Measurements from ENCODE around the gene ARHGEF18. TPM values are rescaled to one million over a fixed set of nuclear protein-coding genes. Genes with fewer than 3 reads are reported as not detected.
A peak's percentile ranks its signal among the peaks of the same experiment; 100 is the strongest.
"Not testable (repeated sequence)": the region's sequence is repeated elsewhere in the genome, so short reads cannot be mapped to it uniquely, and the experiment has no call there.

ARHGEF18 gene
- total RNA-seq, 2 donors from 2014 or later: 89.9 to 144 TPM

DNA sequence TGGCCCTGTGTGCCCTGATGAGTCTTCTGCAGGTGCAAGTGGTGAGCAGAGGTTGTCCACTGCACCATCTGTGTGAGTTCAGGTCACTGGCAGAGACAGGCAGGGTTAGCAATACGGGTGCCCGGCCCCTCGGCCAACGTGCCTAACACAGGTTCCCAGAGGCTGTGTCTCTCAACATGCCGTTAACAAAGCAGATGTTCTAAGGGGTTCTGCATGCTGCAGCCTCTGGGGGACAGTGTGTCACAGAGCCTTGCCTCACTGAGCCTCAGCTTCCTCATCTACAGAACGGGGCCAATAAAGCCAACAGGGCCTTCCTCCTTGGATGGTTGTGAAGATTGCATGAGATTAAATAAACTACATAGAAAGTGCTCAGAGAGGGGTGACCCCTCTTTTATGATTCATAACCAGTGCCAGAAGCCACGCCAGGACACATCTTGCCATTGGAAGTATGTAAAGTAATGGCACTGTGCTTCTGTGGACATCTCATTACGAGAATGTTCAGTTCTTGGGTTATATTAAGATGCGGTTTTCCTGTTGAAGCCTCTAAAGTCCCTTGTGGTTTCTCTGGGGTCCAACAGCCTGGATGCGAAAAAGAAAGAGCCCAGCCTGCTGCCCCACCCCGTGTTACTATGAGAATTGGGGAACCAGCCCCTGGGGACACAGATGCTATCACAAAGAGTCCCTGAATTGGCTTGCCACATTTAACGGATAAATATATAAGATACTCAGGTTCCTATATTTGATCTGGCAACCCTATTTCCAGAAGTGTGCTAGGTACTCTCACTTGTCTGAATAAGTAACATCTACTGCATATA lies 11.2 kb upstream of the ARHGEF18 start:
- TF ChIP-seq, protein P1, sequence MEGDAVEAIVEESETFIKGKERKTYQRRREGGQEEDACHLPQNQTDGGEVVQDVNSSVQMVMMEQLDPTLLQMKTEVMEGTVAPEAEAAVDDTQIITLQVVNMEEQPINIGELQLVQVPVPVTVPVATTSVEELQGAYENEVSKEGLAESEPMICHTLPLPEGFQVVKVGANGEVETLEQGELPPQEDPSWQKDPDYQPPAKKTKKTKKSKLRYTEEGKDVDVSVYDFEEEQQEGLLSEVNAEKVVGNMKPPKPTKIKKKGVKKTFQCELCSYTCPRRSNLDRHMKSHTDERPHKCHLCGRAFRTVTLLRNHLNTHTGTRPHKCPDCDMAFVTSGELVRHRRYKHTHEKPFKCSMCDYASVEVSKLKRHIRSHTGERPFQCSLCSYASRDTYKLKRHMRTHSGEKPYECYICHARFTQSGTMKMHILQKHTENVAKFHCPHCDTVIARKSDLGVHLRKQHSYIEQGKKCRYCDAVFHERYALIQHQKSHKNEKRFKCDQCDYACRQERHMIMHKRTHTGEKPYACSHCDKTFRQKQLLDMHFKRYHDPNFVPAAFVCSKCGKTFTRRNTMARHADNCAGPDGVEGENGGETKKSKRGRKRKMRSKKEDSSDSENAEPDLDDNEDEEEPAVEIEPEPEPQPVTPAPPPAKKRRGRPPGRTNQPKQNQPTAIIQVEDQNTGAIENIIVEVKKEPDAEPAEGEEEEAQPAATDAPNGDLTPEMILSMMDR (IDR thresholded peaks at IDR 0.05): no peak
- H3K4me1 ChIP-seq: no peaks in the 10 kb centered on the region
- DNase-seq: no peak
- no peak overlapping the region for H3K9ac ChIP-seq (ENCODE audit: low read depth in 2 of 2, low read length in 2 of 2)
- intact Hi-C loops (cut with DNase I): no loop called here
- H3K27ac ChIP-seq: no peak overlapping the region
- no peaks in the 10 kb centered on the region for H3K36me3 ChIP-seq
- H3K9me3 ChIP-seq: no peaks in the 10 kb centered on the region
- no peaks in the 10 kb centered on the region for H3K27me3 ChIP-seq
- H3K4me3 ChIP-seq: no peak overlapping the region

DNA sequence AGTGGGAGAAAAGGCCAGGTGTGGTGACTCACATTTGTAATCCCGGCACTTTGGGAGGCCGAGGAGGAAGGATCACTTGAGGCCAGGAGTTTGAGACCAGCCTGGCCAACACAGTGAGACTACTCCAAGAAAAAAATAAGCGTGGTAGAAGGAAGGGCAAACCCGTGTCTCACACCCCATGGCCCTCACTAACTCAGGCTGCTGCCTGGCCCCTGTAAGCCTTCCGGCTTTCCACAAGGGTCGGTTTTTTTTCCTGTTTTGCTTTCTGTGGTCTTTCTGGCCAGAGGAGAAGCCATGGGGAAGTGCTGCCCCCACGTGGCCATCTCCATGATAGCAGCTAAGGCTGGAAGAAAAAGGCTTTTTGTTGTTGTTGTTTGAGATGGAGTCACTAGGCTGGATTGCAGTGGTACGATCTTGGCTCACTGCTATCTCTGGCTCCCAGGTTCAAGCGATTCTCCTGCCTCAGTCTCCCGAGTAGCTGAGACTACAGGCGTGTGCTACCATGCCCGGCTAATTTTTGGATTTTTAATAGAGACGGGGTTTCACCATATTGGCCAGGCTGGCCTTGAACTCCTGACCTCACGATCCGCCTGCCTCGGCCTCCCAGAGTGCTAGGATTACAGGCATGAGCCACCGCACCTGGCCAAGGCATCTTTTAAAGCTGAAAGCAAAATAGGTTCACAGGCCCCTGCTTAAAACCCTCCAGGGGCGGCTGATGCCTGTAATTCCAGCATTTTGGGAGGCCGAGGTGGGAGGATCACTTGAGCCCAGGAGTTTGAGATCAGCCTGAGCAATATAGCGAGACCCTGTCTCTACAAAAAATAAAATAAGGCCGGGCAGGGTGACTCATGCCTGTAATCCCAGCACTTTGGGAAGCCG lies 7.5 kb upstream of the ARHGEF18 start:
- H3K4me1 ChIP-seq: no peaks in the 10 kb centered on the region
- no peaks in the 10 kb centered on the region for H3K9me3 ChIP-seq
- peak overlapping the region in 1 of 2 donors; percentile 19 for H3K9ac ChIP-seq (ENCODE audit: low read depth in 2 of 2, low read length in 2 of 2)
- intact Hi-C loops (cut with DNase I): loop anchor here (2.0 to 5.0 kb wide), 2 partner anchors 194 to 238 kb away; no protein-coding TSS in a partner anchor
- H3K36me3 ChIP-seq: no peaks in the 10 kb centered on the region
- DNase-seq: peak; percentile 89
- H3K27ac ChIP-seq: no peak overlapping the region
- H3K27me3 ChIP-seq: no peaks in the 10 kb centered on the region
- H3K4me3 ChIP-seq: no peak overlapping the region
- TF ChIP-seq, protein P1 (IDR thresholded peaks at IDR 0.05): peak; percentile 93

DNA sequence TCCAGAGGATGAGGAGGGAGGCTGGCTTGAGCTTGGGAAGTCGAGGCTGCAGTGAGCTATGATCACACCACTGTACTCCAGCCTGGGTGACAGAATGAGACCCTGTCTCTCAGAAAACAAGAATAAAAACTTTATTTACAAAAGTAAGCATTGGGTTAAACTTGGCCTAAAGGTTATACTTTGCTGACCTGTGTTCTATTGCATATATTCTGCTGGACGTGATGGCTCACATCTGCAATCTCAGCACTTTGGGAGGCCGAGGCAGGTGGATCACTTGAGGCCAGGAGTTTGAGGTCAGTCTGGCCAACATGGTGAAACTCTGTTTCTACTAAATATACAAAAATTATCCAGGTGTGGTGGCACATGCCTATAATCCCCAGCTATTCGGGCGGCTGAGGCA lies 6.6 kb upstream of the ARHGEF18 start:
- H3K36me3 ChIP-seq: no peaks in the 10 kb centered on the region
- H3K4me3 ChIP-seq: no peak overlapping the region
- intact Hi-C loops (cut with DNase I): loop anchor here (5.0 kb wide), 1 partner anchor 195 kb away; no protein-coding TSS in a partner anchor
- no peaks in the 10 kb centered on the region for H3K4me1 ChIP-seq
- TF ChIP-seq, protein P1 (IDR thresholded peaks at IDR 0.05): no peak
- no peak for DNase-seq
- H3K9me3 ChIP-seq: no peaks in the 10 kb centered on the region
- no peak overlapping the region for H3K9ac ChIP-seq (ENCODE audit: low read depth in 2 of 2, low read length in 2 of 2)
- no peaks in the 10 kb centered on the region for H3K27me3 ChIP-seq
- H3K27ac ChIP-seq: no peak overlapping the region

DNA sequence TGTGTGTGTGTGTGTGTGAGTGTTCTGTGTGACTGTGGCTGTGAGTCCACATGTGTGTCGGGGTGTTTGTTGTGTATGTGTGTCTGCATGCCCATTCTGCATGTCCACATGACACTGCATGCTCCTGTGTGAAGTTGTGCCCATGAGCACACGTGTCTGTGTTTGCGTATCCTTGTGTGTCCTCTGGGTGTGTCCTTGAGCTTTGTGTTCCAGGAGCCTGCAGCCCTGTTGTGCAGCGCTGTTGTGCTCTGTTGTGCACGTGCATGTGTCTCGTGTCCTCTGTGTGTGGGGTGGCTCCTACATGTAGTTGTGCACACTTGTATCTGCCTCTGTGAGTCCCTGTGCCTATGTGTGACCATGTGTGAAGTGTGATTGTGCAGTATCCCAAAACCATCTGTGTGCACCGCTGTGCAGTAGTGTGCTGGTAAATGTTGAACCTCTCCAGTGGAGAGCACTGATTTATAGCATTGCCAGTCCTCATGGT lies 2.2 kb upstream of the ARHGEF18 start:
- Histone ChIP-seq H3K27ac (no peak overlapping the region), H3K9ac (ENCODE audit: low read depth in 2 of 2, low read length in 2 of 2) (no peak overlapping the region), H3K4me1 (no peaks in the 10 kb centered on the region), H3K27me3 (no peaks in the 10 kb centered on the region), H3K9me3 (no peaks in the 10 kb centered on the region), H3K4me3 (no peak overlapping the region), H3K36me3 (no peaks in the 10 kb centered on the region)
- no peak for DNase-seq
- TF ChIP-seq, protein P1 (IDR thresholded peaks at IDR 0.05): no peak
- intact Hi-C loops (cut with DNase I): no loop called here

DNA sequence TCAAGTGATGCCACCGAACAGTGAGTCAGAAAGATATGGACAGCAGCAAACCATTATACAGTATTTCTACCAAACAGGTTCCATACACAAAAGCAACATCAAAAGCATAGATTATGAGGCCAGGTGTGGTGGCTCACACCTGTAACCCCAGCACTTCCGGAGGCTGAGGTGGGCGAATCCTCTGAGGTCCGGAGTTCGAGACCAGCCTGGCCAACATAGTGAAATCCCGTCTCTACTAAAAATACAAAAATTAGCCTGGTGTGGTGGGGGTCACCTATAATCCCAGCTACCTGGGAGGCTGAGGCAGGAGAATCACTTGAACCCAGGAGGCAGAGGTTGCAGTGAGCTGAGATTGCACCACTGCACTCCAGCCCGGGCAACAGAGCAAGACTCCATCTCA lies 1.7 kb upstream of the ARHGEF18 start:
- DNase-seq; H3K4me1 ChIP-seq; H3K9ac ChIP-seq (ENCODE audit: low read depth in 2 of 2, low read length in 2 of 2); intact Hi-C loops (cut with DNase I); H3K27ac ChIP-seq; H3K9me3 ChIP-seq; H3K4me3 ChIP-seq; H3K36me3 ChIP-seq; H3K27me3 ChIP-seq: not testable (repeated sequence)

Data from colonic mucosa (tissue), 4 donors.